B cell (primary cell): ENCODE measurements around the gene RPL13. TPM values are rescaled to one million over a fixed set of nuclear protein-coding genes. Genes with fewer than 3 reads are reported as not detected.

Experiments
- ATAC-seq: fragments of 200-7000 bp; cut with Tn5 transposase; one replicate; pipeline ENCODE4 v1.10.0; 2021; ENCODE audit warnings: low read depth, mild to moderate bottlenecking, moderate number of reproducible peaks, moderate library complexity
- CTCF ChIA-PET: fragments of 350-600 bp; sonication (Branson Sonifier 250); formaldehyde crosslinking; loops from one replicate; lab custom pipeline; 2021; ENCODE audit warnings: antibody characterized with exemption, inconsistent platforms; lab: Charles Lee
- POLR2A ChIA-PET: fragments of 350-600 bp; sonication (Branson Sonifier 250); formaldehyde crosslinking; loops from one replicate; lab custom pipeline; 2021; ENCODE audit warnings: antibody characterized with exemption; lab: Charles Lee
- DNase-seq: peaks from one replicate; pipeline ENCODE4 v3.0.0; 2013
- H2AFZ ChIP-seq: 2 replicates; pipeline ENCODE4 v1.6.1; 2012; ENCODE audit warnings: mild to moderate bottlenecking, low read depth, low read length; ENCODE audit not compliant: insufficient read depth, poor library complexity, severe bottlenecking
- H3K27ac ChIP-seq, 2 donors: 1 replicate in 1 of 2; 2 replicates in 1 of 2; pipeline ENCODE4 v1.5.1; 2012 to 2013; ENCODE audit warnings: low read length in 2 of 2, mild to moderate bottlenecking in 2 of 2, moderate library complexity in 1 of 2
- H3K27me3 ChIP-seq, 4 experiments: fragments of 200-600 bp in 1 of 4; sonication (generic) in 1 of 4; replicated peaks in 1 of 4; 1 replicate in 2 of 4; 2 replicates in 2 of 4; pipeline versions ENCODE4 v1.6.1 to v1.7.0; 2013 to 2016; ENCODE audit warnings: low read length in 3 of 4, mild to moderate bottlenecking in 2 of 4, mixed read lengths in 1 of 4, moderate library complexity in 1 of 4; ENCODE audit not compliant: insufficient read depth in 4 of 4, control insufficient read depth in 3 of 4; ENCODE audit errors: control extremely low read depth in 1 of 4
- H3K36me3 ChIP-seq, 2 experiments: replicated peaks in 1 of 2; 1 replicate in 1 of 2; 2 replicates in 1 of 2; pipeline versions ENCODE4 v1.6.1 to v1.7.1; 2013; ENCODE audit warnings: low read length in 1 of 2; ENCODE audit not compliant: insufficient read depth in 2 of 2, control insufficient read depth in 1 of 2; ENCODE audit errors: control extremely low read depth in 1 of 2, extremely low read depth in 1 of 2
- H3K4me1 ChIP-seq, 2 donors: fragments of 200-600 bp in 1 of 2; sonication (generic) in 1 of 2; 1 replicate in 1 of 2; 2 replicates in 1 of 2; pipeline versions ENCODE4 v1.5.1 to v1.6.1; 2013 to 2017; ENCODE audit warnings: low read length in 2 of 2; ENCODE audit not compliant: control insufficient read depth in 2 of 2, insufficient read depth in 2 of 2
- H3K4me2 ChIP-seq: replicated peaks from 2 replicates; pipeline ENCODE3; 2012; ENCODE audit warnings: mild to moderate bottlenecking, low read depth, low read length; ENCODE audit not compliant: poor library complexity, severe bottlenecking
- H3K4me3 ChIP-seq, 5 experiments: fragments of 200-600 bp in 1 of 5; sonication (generic) in 1 of 5; 1 replicate in 3 of 5; 2 replicates in 2 of 5; pipeline versions ENCODE4 v1.5.1 to v1.7.0; 2011 to 2016; ENCODE audit warnings: low read length in 4 of 5, mild to moderate bottlenecking in 4 of 5, low read depth in 2 of 5, control low read depth in 1 of 5, moderate library complexity in 1 of 5; ENCODE audit not compliant: insufficient read depth in 1 of 5; ENCODE audit errors: control extremely low read depth in 1 of 5, extremely low read depth in 1 of 5
- H3K79me2 ChIP-seq: fragments of 200-600 bp; sonication (generic); one replicate; pipeline ENCODE4 v1.6.0; 2016; ENCODE audit warnings: low read length; ENCODE audit not compliant: control insufficient read depth, insufficient read depth
- H3K9ac ChIP-seq: fragments of 200-600 bp; sonication (generic); 2 replicates; pipeline ENCODE4 v1.6.1; 2017; ENCODE audit warnings: mild to moderate bottlenecking, low read length, moderate library complexity
- H3K9me3 ChIP-seq, 3 donors: one replicate each; pipeline versions ENCODE4 v1.6.1 to v1.7.1; 2013; ENCODE audit warnings: low read length in 2 of 3; ENCODE audit not compliant: control insufficient read depth in 2 of 3, insufficient read depth in 1 of 3; ENCODE audit errors: control extremely low read depth in 1 of 3
- H4K20me1 ChIP-seq: 2 replicates; pipeline ENCODE4 v1.6.0; 2012; ENCODE audit warnings: mild to moderate bottlenecking, low read length; ENCODE audit not compliant: insufficient read depth, control insufficient read depth, poor library complexity, severe bottlenecking
- H3K27ac Mint-ChIP-seq: one replicate; pipeline ENCODE4 v1.8.0; 2021; ENCODE audit warnings: mixed read lengths
- H3K27me3 Mint-ChIP-seq: one replicate; pipeline ENCODE4 v1.8.0; 2021; ENCODE audit warnings: mixed read lengths
- H3K4me1 Mint-ChIP-seq: one replicate; pipeline ENCODE4 v1.8.0; 2021; ENCODE audit warnings: mixed read lengths
- H3K4me3 Mint-ChIP-seq: one replicate; pipeline ENCODE4 v1.8.0; 2021; ENCODE audit warnings: mixed read lengths
- H3K9me3 Mint-ChIP-seq: one replicate; pipeline ENCODE4 v1.8.0; 2022; ENCODE audit warnings: mixed read lengths; ENCODE audit not compliant: insufficient read depth
- CTCF ChIP-seq: fragments of 200-600 bp; IDR thresholded peaks from one replicate; pipeline ENCODE4 v1.8.0; 2022; ENCODE audit warnings: antibody characterized with exemption, mild to moderate bottlenecking
- EZH2 ChIP-seq: IDR thresholded peaks from 2 replicates; pipeline ENCODE4 v1.6.1; 2012; ENCODE audit warnings: borderline replicate concordance, low read depth, mild to moderate bottlenecking, moderate library complexity, low read length; ENCODE audit not compliant: insufficient read depth, poor library complexity, severe bottlenecking
- WGBS: methylation state at CpG from one replicate; pipeline ENCODE4 v1.1.5; 2013; ENCODE audit warnings: missing lambda C conversion rate; ENCODE audit not compliant: insufficient coverage; 5-methylcytosine and 5-hydroxymethylcytosine counted together
- intact Hi-C: fragments of 100-400 bp; cut with micrococcal nuclease; formaldehyde crosslinking; loops from one replicate; pipeline ENCODE4 v1.10.0; 2022
- polyA plus RNA-seq: library from polyadenylated mRNA; depleted of rRNA; stranded (reverse); fragments of >200 nt; gene quantifications from 2 replicates; pipeline ENCODE4 v1.2.3, GENCODE V29; 2012
- total RNA-seq, 2 donors: library from RNA; stranded (reverse); fragments of 120-200 nt in 1 of 2; gene quantifications; 1 replicate in 1 of 2; 2 replicates in 1 of 2; pipeline versions ENCODE4 v1.2.3 to v1.2.4, GENCODE V29; 2013 to 2022

Gene RPL13
- total and polyA plus RNA-seq, 2 donors (not counting 1 experiment from before 2014, with no cell fraction given): 3,184 to 11,676 TPM

DNA sequence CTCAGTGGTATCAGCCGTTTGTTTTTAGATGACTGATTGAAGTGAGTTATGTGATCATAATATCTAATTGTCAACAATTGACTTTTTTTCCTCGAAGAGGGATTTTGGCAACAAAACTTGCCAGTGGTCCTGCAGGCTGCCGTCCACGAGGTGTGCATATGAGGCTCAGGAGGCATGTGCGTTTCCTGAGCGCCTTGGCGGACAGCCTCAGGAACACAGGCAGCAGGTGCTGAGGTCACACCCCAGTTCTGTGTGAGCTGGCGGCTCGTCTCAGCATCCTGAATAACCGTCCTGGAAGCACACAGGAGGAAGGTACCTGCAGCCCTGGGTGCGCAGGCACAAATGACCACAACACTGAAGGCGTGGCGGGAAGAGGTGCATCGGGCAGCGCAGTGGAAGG is 40.6 kb upstream of the RPL13 start:
- TF ChIP-seq CTCF (no peak), EZH2 (no peak)
- ATAC-seq: no peak
- WGBS: 94% methylated on average over 13 of the region's 15 CpGs
- no peak overlapping the region for H3K27ac Mint-ChIP-seq
- Histone ChIP-seq H3K36me3 (peaks cover 2 to 66% of the 10 kb centered on the region in 2 experiments), H3K4me2 (no peak overlapping the region), H2AFZ (no peak overlapping the region), H3K79me2 (peaks cover 61% of the 10 kb centered on the region), H4K20me1 (peaks cover 71% of the 10 kb centered on the region), H3K4me3 (no peak overlapping the region), H3K4me1 (peaks cover 2 to 3% of the 10 kb centered on the region in 2 donors), H3K9ac (no peak overlapping the region), H3K9me3 (no peaks in the 10 kb centered on the region), H3K27ac (no peak overlapping the region), H3K27me3 (no peaks in the 10 kb centered on the region)
- H3K27me3 Mint-ChIP-seq: no peaks in the 10 kb centered on the region
- ChIA-PET POLR2A (no interaction called here), CTCF (interaction anchor here (1.2 kb wide), 1 partner anchor 10 kb away, joined by 4 read pairs; no protein-coding TSS in a partner anchor)
- no peak for DNase-seq
- H3K4me1 Mint-ChIP-seq: peaks cover 4% of the 10 kb centered on the region
- intact Hi-C loops: no loop called here
- no peaks in the 10 kb centered on the region for H3K9me3 Mint-ChIP-seq
- no peak overlapping the region for H3K4me3 Mint-ChIP-seq

- TF ChIP-seq CTCF: no peak
- no peak for TF ChIP-seq EZH2
- H4K20me1 ChIP-seq: peaks cover 66% of the 10 kb centered on the region
- CTCF ChIA-PET: no interaction called here
- H3K9me3 ChIP-seq: no peaks in the 10 kb centered on the region
- Mint-ChIP-seq H3K4me3 (no peak overlapping the region), H3K27ac (no peak overlapping the region), H3K9me3 (no peaks in the 10 kb centered on the region), H3K27me3 (no peaks in the 10 kb centered on the region), H3K4me1 (peaks cover 19% of the 10 kb centered on the region)
- H3K4me2 ChIP-seq: no peak overlapping the region
- peaks cover 16 to 18% of the 10 kb centered on the region in 2 donors for H3K4me1 ChIP-seq
- DNase-seq: no peak
- no peaks in the 10 kb centered on the region for H3K27me3 ChIP-seq
- peaks cover 49% of the 10 kb centered on the region for H3K79me2 ChIP-seq
- no peak for ATAC-seq
- POLR2A ChIA-PET: no interaction called here
- no peak overlapping the region for H3K27ac ChIP-seq
- H2AFZ ChIP-seq: no peak overlapping the region
- 98% methylated on average over 31 of the region's 31 CpGs for WGBS
- no peak overlapping the region for H3K9ac ChIP-seq
- intact Hi-C loops: no loop called here
- no peak overlapping the region for H3K4me3 ChIP-seq
- peaks cover 4 to 71% of the 10 kb centered on the region in 2 experiments for H3K36me3 ChIP-seq
Observed at GRCh38 chr16:89522287-89522686, 38.2 kb upstream of the RPL13 start.
